NCI-H1694 (cell line): Measurements from ENCODE around the gene CYP24A1.

ENCODE experiments used
- DNase-seq: peaks from one replicate; lab custom pipeline; 2025; lab: John Stamatoyannopoulos, UW

CYP24A1 gene

GRCh38 chr20:54172856-54173652, 732 bp downstream of the CYP24A1 start:
- DNase-seq, result no peak

DNA sequence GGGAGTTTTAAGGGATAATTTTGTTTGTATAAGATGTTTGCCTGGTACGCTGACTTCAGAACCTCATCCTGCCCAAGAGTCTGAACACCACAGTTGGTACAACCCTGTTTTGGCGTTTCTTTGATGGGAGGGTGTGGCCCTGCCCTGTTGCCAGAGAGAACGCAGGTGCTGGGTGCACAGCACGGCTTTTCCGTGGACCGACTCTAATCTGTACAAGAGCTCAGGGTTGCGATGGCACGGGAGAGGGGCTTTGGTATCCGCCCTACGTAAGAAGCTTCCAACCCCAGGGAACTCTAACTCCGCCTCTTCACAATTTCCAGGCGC, 1.3 kb downstream of the CYP24A1 start:
- DNase-seq, result no peak

DNA sequence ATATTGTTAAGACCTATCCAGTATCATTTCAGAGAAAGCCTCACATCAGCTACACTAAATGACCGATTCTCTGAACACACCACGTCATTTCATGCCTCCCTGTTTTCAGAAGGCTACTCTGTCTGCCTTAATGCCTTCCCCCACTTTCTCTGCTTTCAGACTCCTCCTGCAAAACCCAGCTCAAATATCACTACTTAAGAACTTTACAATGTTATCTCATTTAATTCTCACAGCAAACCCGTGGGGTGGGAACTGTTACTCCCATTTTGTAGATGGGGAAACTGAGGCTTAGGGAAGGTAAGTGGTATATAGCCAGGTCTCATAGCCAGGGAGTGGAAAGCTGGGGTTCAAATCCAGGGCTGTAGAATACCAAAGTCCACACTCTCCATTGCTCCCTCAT, 2.8 kb downstream of the CYP24A1 start:
- no peak for DNase-seq

DNA sequence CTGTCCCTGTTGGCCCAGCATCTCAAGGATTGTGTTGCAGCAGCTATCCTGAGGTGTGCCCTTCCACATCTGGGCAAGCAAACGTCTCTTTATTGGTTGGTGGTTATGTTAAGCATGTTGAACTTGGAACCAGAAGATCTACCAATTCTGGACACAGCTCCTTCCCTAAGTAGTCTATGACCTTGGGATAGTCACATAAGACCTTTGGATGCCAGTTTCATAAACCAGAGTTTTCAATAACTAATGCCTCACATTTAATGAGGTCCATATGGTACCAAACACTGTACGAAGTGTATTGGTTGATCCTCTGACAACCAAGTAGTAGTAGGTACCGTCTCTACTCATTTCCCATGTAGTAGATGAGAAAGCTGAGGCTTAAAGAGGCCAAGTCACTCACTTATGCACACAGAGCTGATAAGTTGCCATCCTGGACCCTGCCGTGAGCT, 3.7 kb downstream of the CYP24A1 start:
- DNase-seq, result no peak

- DNase-seq, result no peak
Measured at GRCh38 chr20:54168961-54169862, 4.6 kb downstream of the CYP24A1 start.

DNA sequence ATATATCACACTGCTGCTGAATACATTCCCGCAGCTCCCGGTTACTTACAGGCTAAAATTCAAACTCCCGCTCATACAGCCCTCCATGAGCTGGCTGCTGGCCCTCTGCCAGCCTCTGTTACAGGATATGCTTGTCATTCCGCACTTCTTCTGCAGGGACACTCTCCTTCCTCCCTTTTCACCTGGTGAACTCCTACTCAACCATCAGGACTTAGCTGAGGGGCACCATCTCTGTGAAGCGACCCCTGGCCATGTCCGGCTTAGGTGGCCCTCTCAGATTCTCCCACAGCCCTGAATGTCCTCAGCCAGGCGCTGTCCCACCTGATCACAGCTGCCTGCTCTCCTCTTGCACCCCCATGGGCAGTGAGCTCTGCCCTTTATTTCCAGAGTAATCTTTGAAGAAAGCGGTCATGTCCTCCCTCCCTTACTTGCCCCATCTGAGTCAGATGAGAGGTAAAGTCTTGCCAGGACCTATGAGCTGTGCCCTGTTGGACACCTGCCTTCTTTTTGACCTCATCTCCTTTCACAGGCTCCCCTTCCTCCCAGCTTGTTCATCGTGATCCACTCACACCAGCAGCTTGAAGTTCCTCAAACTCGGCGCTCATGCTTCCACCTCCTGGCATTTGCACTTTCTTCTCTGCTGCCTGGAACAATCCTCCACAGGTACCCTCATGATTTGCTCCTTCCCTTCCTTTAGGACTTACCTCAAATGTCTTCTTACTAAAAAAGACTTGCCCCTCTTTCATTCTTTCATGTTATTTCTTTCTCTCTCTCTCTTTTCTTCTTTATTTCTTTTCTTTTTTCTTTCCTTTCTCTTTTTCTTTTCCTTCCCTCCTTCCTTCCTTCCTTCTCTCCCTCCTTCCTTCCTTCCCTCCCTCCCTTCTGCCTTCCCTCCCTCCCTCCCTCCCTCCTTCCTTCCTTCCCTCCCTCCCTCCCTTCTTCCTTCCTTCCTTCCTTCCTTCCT, 5.6 kb downstream of the CYP24A1 start:
- no peak for DNase-seq

DNA sequence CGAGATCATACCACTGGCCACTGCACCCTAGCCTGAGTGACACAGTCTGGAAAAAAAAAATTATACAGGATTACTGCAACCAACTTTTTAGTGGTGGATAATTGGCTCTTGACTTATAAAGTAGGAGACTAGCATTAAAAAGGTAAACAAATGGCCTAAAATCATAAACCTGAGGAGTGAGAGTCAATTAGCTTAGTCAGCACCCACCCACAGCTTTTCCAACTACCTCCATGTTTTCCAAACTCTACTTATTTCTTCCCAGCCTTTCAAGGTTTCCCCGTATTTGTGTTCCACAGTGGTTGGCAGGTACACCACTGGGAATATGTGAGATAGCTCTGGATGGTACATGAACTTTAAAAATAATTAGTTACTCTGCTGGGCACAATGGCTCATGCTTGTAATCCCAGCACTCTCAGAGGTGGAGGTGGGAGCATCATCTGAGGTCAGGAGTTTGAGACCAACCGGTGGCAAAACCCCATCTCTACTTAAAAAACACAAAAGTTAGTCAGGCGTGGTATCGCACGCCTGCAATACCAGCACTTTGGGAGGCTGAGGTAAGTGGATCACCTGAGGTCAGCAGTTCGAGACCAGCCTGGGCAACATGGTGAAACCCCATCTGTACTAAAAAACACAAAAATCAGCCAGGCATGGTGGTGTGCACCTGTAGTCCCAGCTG, 6.7 kb downstream of the CYP24A1 start:
- no peak for DNase-seq

- no peak for DNase-seq
Measured at GRCh38 chr20:54165803-54166202, 8.0 kb downstream of the CYP24A1 start.

DNA sequence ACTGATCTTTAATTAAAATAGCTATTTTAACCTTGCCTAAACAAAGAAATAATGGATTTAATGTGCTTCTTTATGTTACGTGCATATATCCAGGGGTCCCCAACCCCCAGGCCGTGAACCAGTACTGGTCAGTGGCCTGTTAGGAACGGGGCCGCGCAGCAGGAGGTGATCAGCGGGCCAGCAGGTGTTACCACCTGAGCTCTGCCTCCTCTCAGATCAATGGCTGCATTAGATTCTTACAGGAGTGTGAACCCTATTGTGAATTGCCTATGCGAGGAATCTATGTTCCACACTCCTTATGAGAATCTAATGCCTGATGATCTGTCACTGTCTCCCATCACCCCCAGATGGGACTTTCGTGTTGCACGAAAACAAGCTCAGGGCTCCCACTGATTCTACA, 8.8 kb downstream of the CYP24A1 start:
- DNase-seq, result no peak

GRCh38 chr20:54163402-54163801, 10.4 kb downstream of the CYP24A1 start:
- no peak for DNase-seq

DNA sequence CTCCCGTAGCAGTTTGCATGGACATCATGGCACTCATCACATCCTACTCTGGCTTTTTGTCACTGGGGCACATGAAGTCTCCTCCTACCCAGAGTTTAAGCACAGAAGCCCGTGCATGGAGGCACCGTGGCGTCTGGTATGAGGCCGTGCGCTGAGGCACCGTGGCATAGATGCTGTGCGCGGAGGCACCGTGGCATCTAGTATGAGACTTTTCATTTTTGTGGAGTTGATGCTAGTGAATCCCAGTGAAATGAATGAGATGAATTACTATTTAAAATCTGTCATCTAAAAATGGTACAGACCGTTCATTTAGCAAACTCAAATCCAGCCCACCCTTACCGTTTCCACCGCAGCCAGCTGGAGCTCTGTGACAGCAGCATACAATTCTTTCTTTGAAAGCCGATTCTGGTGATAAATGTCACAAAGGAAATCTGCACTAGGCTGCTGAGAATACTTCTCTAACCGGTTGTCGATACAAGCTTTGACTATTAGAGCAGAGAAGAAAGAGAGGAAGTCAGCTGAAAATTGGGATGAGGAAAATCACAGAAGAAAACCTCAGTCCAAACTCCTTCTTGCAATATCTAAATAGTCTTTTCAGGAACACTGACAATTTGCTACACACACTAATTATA, 11.3 kb downstream of the CYP24A1 start:
- DNase-seq, result no peak

DNA sequence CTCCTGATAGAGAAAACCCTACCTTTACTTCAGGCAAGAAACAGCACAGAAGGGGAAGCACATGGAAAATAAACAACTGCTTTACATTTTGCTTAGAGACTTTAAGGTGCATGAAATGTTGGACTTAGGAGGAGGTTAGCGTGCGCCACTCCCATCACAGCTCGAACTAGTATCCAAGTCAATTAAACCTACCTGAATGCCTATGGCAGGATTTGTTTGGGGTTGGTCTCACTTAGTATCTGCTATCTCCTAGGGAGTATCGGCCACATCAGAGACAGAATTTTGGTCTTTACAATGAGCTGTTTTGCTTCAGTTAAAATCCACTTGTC, 12.0 kb downstream of the CYP24A1 start:
- no peak for DNase-seq

DNA sequence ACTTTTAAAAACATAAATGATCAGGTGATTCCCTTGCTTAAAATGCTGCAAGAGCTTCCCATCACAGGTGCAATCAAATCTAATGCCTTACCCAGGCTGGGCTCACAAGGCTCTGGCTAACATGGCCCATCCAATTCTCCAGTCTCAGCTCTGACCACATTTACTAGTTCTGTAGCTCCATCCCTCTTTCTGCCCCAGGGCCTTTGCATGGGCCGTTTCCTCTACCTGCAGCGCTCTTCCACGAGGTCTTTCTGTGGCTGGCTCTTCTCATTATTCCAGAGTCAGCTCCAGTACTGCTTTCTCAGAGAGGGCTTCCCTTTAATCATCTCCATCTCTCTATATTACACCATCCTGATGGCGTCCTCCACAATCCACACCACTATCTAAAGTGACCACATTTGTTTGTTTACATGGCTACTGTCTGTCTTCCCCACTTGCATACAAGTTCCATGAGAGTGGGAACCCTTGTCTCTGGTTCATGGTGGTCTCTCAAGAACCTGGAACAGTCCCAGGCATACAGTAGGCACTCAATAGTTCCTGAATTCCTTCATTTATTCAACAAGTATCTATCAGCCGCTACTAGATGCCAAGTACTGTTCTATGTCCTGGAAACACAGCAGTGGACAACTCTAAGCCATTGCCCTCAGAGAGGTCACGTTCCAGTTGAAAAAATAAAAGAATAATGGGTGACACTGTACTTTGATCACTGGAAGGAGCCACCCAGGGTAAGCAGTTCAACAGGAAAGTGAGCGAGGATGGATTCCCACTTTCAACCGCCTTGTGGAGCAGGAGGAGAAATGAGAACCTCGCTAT, 12.6 kb downstream of the CYP24A1 start:
- DNase-seq, result no peak

DNA sequence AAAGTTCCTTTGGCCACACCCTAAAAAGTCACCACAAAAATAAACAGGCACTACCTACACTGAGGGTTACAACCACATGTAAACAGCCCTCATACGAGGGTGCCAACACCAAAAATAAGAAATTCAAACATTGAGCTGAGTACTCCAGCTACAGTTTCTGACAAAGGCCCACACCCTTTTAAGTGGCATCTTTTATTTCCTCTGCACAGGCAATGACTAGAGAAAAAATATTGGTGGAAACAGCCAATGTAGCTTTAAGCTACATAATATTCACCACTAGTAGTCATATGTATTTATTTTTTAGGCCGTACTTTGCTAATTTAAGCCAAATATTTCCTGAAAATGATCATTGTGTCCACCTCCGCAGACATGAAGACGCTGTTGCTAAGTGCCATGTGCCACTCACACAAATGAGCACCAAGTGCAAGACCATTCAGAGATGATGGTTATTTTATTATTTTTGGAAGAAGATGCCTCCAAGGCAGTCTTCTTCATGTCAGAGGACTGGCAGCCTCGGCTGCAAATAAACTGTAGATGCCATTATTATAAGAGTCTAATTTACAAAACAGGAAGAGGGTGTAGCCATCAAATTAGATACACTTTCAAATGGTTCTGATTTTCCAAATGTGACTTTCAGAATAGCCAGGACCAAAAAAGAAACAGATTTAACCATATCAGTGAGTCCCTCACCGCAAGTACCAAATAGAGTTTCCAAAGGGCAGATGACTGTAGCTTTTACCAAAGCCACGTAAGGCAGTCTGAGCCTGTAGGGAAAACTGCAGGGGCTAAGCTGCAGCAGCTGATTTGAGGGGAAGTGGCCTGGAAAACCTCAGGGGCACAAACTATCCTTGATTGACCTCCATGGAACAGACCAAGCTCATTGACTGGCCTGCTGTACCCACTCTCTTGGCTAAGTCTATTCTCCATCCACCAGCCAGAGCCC, 13.4 kb downstream of the CYP24A1 start:
- no peak for DNase-seq

DNA sequence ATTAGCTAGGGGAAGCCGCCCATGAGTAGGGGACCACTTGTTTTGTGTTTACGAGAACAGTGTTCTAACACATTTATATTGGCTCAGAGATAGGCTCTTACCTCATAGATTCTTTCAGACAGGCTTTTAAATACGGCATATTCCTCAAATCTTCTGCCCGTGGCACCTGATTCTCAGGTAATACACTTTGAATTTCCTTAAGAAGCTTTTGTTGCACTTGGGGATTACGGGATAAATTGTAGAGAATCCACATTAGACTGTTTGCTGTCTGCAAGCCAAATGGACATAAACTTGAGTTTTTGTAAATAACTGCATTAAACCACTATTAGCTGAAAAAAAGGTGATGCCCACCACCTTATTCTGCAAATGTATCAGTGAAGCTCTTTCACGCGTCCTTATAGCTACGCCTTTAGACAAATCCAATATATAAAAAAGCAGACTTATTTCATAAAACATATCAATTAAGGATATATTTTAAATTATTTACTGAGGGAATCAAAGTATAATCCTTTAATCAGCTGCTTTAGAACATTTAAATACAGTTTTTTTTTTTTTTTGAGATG, 14.8 kb downstream of the CYP24A1 start:
- no peak for DNase-seq

DNA sequence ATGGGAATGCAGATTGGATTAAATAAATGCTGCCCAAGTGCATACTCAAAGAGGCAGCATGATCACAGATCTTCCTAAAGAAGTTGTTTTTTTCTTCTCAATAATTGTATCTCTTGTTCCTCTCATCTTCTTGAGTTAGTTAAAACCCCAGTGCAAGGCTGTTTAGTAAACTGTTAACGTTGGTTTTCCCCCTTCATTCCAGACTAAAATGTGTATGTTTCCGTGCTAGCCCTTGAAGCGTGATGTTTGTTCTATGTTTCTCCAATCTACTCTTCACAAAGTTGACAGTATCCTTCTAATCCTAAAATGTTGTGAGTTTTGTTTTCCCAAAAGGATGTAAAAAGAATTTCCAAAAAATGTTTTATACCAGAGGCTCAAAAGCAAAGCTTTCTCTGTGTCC, 15.6 kb downstream of the CYP24A1 start:
- no peak for DNase-seq

GRCh38 chr20:54156981-54157835, 16.6 kb downstream of the CYP24A1 start:
- no peak for DNase-seq

- DNase-seq, result no peak
Measured at GRCh38 chr20:54156522-54156921, 17.3 kb downstream of the CYP24A1 start.
